Uterus (tissue), 4 donors: ENCODE measurements around the gene PACS1. TPM values are rescaled to one million over a fixed set of nuclear protein-coding genes. Genes with fewer than 3 reads are reported as not detected.

ENCODE experiments used
- DNase-seq, 2 donors: peaks; one replicate each; pipeline ENCODE4 v3.0.0-alpha.2; 2019 to 2020
- H3K27ac ChIP-seq, 2 donors: fragments of 200-600 bp; sonication (generic); 1 replicate in 1 of 2; 2 replicates in 1 of 2; pipeline ENCODE4 v1.5.1; 2016 to 2018
- H3K27me3 ChIP-seq, 2 donors: fragments of 200-600 bp; sonication (generic); one replicate each; pipeline ENCODE4 v1.5.1; 2018 to 2019; ENCODE audit warnings: control low read depth in 1 of 2
- H3K36me3 ChIP-seq, 2 donors: fragments of 200-600 bp; sonication (generic); one replicate each; pipeline ENCODE4 v1.5.1; 2019; ENCODE audit warnings: control low read depth in 1 of 2
- H3K4me1 ChIP-seq, 2 donors: fragments of 200-600 bp; sonication (generic); one replicate each; pipeline ENCODE4 v1.5.1; 2018 to 2019; ENCODE audit warnings: control low read depth in 1 of 2
- H3K4me3 ChIP-seq, 2 donors: fragments of 200-600 bp; sonication (generic); 1 replicate in 1 of 2; 2 replicates in 1 of 2; pipeline ENCODE4 v1.5.1; 2018 to 2019; ENCODE audit warnings: mild to moderate bottlenecking in 1 of 2
- H3K9me3 ChIP-seq, 2 donors: fragments of 200-600 bp; sonication (generic); one replicate each; pipeline ENCODE4 v1.5.1; 2019; ENCODE audit warnings: control low read depth in 1 of 2
- POLR2A ChIP-seq, 2 donors: fragments of 450-650 bp; IDR thresholded peaks; one replicate each; pipeline ENCODE4 v1.6.1; 2016; ENCODE audit warnings: antibody characterized with exemption in 2 of 2, mild to moderate bottlenecking in 1 of 2, moderate library complexity in 1 of 2
- intact Hi-C: fragments of 100-400 bp; cut with DNase I; formaldehyde crosslinking; loops from one replicate; pipeline ENCODE4 v1.15.1; 2023; ENCODE audit warnings: low total_unique reads
- total RNA-seq, 4 donors: library from RNA; depleted of rRNA in 3 of 4; stranded (reverse); fragments of >200 nt in 3 of 4; gene quantifications; one replicate each; pipeline versions ENCODE4 v1.1.0 to v1.2.4, GENCODE V29; 2014 to 2023
- TF ChIP-seq, protein P1 (sequence below), 4 experiments: fragments of 200-600 bp in 2 of 4; fragments of 450-650 bp in 2 of 4; sonication (generic) in 2 of 4; IDR thresholded peaks; one replicate each; pipeline ENCODE4 v1.5.1; 2016 to 2019; ENCODE audit warnings: antibody characterized with exemption in 4 of 4, mild to moderate bottlenecking in 2 of 4, moderate library complexity in 1 of 4
- donor health status: DM: yes; HTN: yes; CAD: no.

Gene PACS1
- total RNA-seq, 4 donors from 2014 or later = 2.9 to 79.2 (median 57.2) TPM

DNA sequence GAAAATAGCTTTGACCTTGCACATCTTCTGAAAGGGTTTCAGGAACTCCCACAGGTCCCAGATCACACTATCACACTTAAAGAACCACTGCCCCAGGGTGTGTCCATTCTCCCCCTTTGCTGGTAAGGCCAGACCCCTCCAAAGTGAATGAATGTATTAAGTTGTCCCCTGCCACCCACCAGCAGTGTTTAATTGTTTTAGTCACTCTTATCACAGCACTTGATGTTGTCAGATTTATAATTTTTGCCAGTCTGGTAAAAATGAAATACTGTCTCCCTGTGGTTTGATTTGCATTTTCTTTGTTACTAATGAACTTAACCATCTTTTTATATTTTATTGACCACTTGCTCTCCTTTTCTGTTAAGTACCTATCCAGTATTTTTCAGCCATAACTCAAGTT lies 108.8 kb downstream of the PACS1 start:
- Histone ChIP-seq H3K4me3 (no peak overlapping the region), H3K27me3 (no peaks in the 10 kb centered on the region), H3K9me3 (no peaks in the 10 kb centered on the region), H3K27ac (no peak overlapping the region), H3K36me3 (no peaks in the 10 kb centered on the region), H3K4me1 (no peaks in the 10 kb centered on the region)
- TF ChIP-seq, protein P1, sequence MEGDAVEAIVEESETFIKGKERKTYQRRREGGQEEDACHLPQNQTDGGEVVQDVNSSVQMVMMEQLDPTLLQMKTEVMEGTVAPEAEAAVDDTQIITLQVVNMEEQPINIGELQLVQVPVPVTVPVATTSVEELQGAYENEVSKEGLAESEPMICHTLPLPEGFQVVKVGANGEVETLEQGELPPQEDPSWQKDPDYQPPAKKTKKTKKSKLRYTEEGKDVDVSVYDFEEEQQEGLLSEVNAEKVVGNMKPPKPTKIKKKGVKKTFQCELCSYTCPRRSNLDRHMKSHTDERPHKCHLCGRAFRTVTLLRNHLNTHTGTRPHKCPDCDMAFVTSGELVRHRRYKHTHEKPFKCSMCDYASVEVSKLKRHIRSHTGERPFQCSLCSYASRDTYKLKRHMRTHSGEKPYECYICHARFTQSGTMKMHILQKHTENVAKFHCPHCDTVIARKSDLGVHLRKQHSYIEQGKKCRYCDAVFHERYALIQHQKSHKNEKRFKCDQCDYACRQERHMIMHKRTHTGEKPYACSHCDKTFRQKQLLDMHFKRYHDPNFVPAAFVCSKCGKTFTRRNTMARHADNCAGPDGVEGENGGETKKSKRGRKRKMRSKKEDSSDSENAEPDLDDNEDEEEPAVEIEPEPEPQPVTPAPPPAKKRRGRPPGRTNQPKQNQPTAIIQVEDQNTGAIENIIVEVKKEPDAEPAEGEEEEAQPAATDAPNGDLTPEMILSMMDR (IDR thresholded peaks at IDR 0.05) = no peak
- no peak for TF ChIP-seq POLR2A (IDR thresholded peaks at IDR 0.05)
- no peak for DNase-seq
- intact Hi-C loops = no loop called here

DNA sequence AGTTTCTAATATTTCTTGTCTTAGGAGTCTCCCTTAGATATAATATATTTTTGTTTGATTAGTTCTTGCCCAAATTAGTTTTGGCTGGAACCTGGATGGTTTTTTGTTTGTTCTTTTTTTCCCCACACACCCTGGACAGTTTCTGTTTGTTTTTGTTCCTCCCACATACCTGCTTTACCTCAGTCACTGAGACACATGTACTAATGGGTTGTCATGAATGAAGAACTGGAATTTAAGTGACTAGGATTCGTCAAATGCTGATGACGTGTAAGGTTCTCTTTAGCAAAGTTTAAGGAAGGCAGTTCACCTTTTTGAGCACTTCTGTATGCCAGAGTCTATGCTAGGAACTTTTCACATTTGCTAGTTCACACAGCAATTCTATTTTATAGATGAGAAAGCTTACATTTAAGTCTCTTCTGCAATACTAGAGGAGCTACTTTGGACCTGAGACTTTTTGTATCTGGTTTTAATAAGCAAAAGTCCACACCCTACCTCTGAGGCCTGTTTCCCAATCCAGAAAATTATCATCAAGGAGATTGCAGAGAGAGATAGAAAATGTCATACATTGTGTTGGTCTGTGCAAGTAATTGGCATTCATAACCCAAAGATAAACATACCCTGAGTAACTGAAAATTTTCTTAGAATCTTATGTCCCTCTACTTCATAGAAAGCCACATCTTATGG lies 111.7 kb downstream of the PACS1 start:
- Histone ChIP-seq H3K27me3 (no peaks in the 10 kb centered on the region), H3K27ac (no peak overlapping the region), H3K4me3 (no peak overlapping the region), H3K4me1 (no peaks in the 10 kb centered on the region), H3K9me3 (no peaks in the 10 kb centered on the region), H3K36me3 (no peaks in the 10 kb centered on the region)
- no peak for TF ChIP-seq POLR2A (IDR thresholded peaks at IDR 0.05)
- TF ChIP-seq, protein P1 (IDR thresholded peaks at IDR 0.05) = no peak
- intact Hi-C loops = no loop called here
- no peak for DNase-seq

DNA sequence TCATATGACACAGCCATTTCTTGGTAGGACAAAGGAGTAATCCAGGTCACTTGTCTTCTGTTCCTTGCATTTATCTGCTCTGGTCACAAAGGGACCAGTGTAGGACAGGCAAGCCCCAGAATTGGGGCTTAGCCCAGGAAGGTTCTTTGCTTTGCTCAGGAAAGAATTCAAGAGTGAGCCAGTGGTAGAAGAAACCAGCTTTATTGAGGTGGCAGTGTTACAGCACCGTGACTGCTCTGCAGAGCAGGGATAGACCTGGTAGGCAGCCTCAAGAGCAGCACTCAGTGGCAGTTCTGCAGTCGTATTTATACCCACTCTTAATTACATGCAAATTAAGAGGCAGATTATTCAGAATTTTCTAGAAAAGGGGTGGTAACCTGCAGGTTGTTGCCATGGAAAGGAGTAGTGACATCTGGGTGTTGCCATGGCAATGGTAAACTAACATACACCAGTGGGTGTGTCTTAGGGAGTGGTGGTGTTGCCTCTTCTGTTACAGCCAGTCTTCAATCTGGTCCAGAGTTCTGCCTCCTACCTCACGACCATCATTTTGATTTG lies 113.5 kb downstream of the PACS1 start:
- Histone ChIP-seq H3K36me3 (no peaks in the 10 kb centered on the region), H3K27ac (no peak overlapping the region), H3K4me1 (no peaks in the 10 kb centered on the region), H3K9me3 (no peaks in the 10 kb centered on the region), H3K4me3 (no peak overlapping the region), H3K27me3 (no peaks in the 10 kb centered on the region)
- TF ChIP-seq, protein P1 (IDR thresholded peaks at IDR 0.05) = no peak
- no peak for TF ChIP-seq POLR2A (IDR thresholded peaks at IDR 0.05)
- no peak for DNase-seq
- intact Hi-C loops = no loop called here

DNA sequence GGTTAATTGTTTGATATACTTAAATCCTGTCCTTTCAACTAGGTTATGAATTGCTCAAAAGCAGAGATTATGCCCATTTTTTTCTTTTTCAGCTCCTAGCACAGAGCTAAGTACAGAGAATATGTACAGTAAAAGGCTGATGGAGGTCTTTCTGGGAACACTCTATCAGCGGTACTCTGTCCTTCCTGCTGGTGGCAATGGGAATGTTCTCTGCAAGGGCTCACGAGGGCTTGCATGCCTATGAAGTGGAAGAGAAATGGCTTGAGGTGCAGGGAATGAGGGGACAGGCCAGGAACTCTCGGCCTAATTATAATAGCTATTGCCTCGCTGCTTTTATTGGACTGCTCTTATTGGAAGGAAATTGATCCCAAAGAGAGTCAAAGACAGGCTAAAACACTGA lies 114.7 kb downstream of the PACS1 start:
- no peak for DNase-seq
- H3K4me1 ChIP-seq = no peaks in the 10 kb centered on the region
- no peaks in the 10 kb centered on the region for H3K36me3 ChIP-seq
- no peak overlapping the region for H3K27ac ChIP-seq
- intact Hi-C loops = no loop called here
- no peak overlapping the region for H3K4me3 ChIP-seq
- H3K9me3 ChIP-seq = no peaks in the 10 kb centered on the region
- no peaks in the 10 kb centered on the region for H3K27me3 ChIP-seq
- TF ChIP-seq, protein P1 (IDR thresholded peaks at IDR 0.05) = no peak
- no peak for TF ChIP-seq POLR2A (IDR thresholded peaks at IDR 0.05)

DNA sequence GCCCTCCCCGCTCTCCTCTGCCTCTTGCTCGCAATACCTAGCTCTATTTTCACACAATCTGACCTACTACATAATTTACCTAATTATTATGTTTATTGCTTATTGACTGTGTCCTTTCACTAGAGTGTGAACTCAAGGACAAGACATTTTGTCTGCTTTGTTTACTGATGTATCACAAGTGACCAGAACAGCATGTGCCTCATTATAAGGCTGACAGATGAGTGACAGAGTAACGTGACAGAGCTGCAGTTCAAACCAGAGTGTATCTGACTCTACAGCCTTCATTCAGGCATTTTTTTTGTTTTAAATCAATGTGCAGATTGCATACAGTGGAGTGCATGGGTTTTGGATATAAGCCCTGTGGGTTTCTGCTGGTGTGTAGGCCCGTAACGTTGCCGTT lies 116.4 kb downstream of the PACS1 start:
- no peaks in the 10 kb centered on the region for H3K4me1 ChIP-seq
- H3K9me3 ChIP-seq = no peaks in the 10 kb centered on the region
- no peaks in the 10 kb centered on the region for H3K36me3 ChIP-seq
- DNase-seq = no peak
- H3K27ac ChIP-seq = no peak overlapping the region
- no peaks in the 10 kb centered on the region for H3K27me3 ChIP-seq
- intact Hi-C loops = no loop called here
- H3K4me3 ChIP-seq = no peak overlapping the region
- no peak for TF ChIP-seq POLR2A (IDR thresholded peaks at IDR 0.05)
- TF ChIP-seq, protein P1 (IDR thresholded peaks at IDR 0.05) = no peak
